K562 (cell line): ENCODE measurements around the gene KCTD11. TPM values are rescaled to one million over a fixed set of nuclear protein-coding genes. Genes with fewer than 3 reads are reported as not detected.

Experiments
- ATAC-seq: fragments of 200-7000 bp; cut with Tn5 transposase; 3 replicates; pipeline ENCODE4 v1.9.1; 2020; ENCODE audit warnings: moderate library complexity
- BruUV-seq: library from RNA; stranded (reverse); fragments of 400-500 nt; replicated peaks from 2 replicates; lab custom pipeline; 2021; lab: Mats Ljungman, UMichigan
- CTCF ChIA-PET: fragments of 300-600 bp; formaldehyde crosslinking; extraction: SDS; loops from one replicate; lab custom pipeline; 2021; ENCODE audit warnings: low intra/inter-chr PET ratio; lab: Yijun Ruan, JAX
- POLR2A ChIA-PET: fragments of 300-600, 350-650 bp; sonication (Branson Sonifier 250); formaldehyde crosslinking; extraction: SDS; loops from one replicate; lab custom pipeline; 2021; ENCODE audit warnings: antibody characterized with exemption, inconsistent platforms; lab: Yijun Ruan, JAX
- DNase-seq, 4 experiments: peaks; one replicate each; pipeline versions ENCODE4 v3.0.0 to v3.0.0-alpha.2; 2011 to 2018; ENCODE audit warnings: low spot score in 3 of 4, mixed read lengths in 3 of 4; ENCODE audit errors: extremely low read depth in 1 of 4
- FAIRE-seq: peaks from 2 replicates; lab custom pipeline; 2011; peaks lifted over from hg19 to GRCh38; lab: Jason Lieb, UNC
- H2AFZ ChIP-seq: 2 replicates; pipeline ENCODE4 v1.6.0; 2011; ENCODE audit warnings: low read depth, low read length, control low read depth, inconsistent platforms
- H3K27ac ChIP-seq: fragments of 200-600 bp; 3 replicates; pipeline ENCODE4 v1.8.0; 2011; ENCODE audit warnings: low read depth, mild to moderate bottlenecking, control low read depth, inconsistent platforms, low read length, moderate library complexity, mixed read lengths; ENCODE audit errors: extremely low read depth
- H3K27me3 ChIP-seq, 2 experiments: fragments of 300-600 bp in 1 of 2; 2 replicates in 1 of 2; 3 replicates in 1 of 2; pipeline versions ENCODE4 v1.6.0 to v1.8.0; 2011; ENCODE audit warnings: inconsistent platforms in 2 of 2, low read length in 2 of 2, mild to moderate bottlenecking in 1 of 2, mixed read lengths in 1 of 2, moderate library complexity in 1 of 2; ENCODE audit not compliant: control insufficient read depth in 2 of 2, insufficient read depth in 2 of 2
- H3K36me3 ChIP-seq: fragments of 300-600 bp; 3 replicates; pipeline ENCODE4 v1.8.0; 2011; ENCODE audit warnings: mild to moderate bottlenecking, low read length, inconsistent platforms; ENCODE audit not compliant: control insufficient read depth, insufficient read depth
- H3K4me1 ChIP-seq, 2 experiments: fragments of 200-600 bp in 1 of 2; replicated peaks in 1 of 2; 2 replicates in 1 of 2; 3 replicates in 1 of 2; pipeline versions ENCODE4 v1.5.1 to v1.8.0; 2011; ENCODE audit warnings: inconsistent platforms in 2 of 2, low read length in 2 of 2, mild to moderate bottlenecking in 1 of 2, mixed read lengths in 1 of 2, moderate library complexity in 1 of 2; ENCODE audit not compliant: control insufficient read depth in 2 of 2, insufficient read depth in 2 of 2
- H3K4me2 ChIP-seq: 2 replicates; pipeline ENCODE4 v1.6.1; 2011; ENCODE audit warnings: low read length, control low read depth, inconsistent platforms, mixed read lengths; ENCODE audit not compliant: insufficient read depth
- H3K4me3 ChIP-seq: fragments of 200-600 bp; sonication (generic), shearing (Covaris generic); 2 replicates; pipeline ENCODE4 v1.5.1; 2016; ENCODE audit warnings: control low read depth, inconsistent platforms
- H3K79me2 ChIP-seq: fragments of 200-600 bp; 3 replicates; pipeline ENCODE4 v1.8.0; 2011; ENCODE audit warnings: low read length, inconsistent platforms; ENCODE audit not compliant: control insufficient read depth, insufficient read depth
- H3K9ac ChIP-seq, 2 experiments: 2 replicates each; pipeline versions ENCODE4 v1.6.0 to v1.6.1; 2011; ENCODE audit warnings: low read depth in 2 of 2, low read length in 2 of 2, control low read depth in 1 of 2, inconsistent platforms in 1 of 2, mild to moderate bottlenecking in 1 of 2, mixed read lengths in 1 of 2; ENCODE audit not compliant: insufficient read depth in 1 of 2
- H3K9me1 ChIP-seq: one replicate; pipeline ENCODE4 v1.6.0; 2011; ENCODE audit warnings: inconsistent platforms, mild to moderate bottlenecking, low read length, moderate library complexity; ENCODE audit not compliant: control insufficient read depth, insufficient read depth
- H3K9me3 ChIP-seq: replicated peaks from 2 replicates; pipeline ENCODE4 v1.5.1; 2011; ENCODE audit warnings: low read depth, low read length, inconsistent platforms; ENCODE audit not compliant: control insufficient read depth, insufficient read depth
- H4K20me1 ChIP-seq: replicated peaks from 2 replicates; pipeline ENCODE4 v1.6.1; 2011; ENCODE audit warnings: low read length, inconsistent platforms, mixed read lengths; ENCODE audit not compliant: control insufficient read depth, insufficient read depth
- ATF1 ChIP-seq, 2 experiments: fragments of 450-650 bp in 1 of 2; IDR thresholded peaks; 2 replicates each; pipeline ENCODE4 v1.6.1; 2016; ENCODE audit warnings: missing compliant biosample characterization in 1 of 2, missing genetic modification characterization in 1 of 2
- CTBP1 ChIP-seq: fragments of 450-650 bp; IDR thresholded peaks from 2 replicates; pipeline ENCODE4 v1.6.1; 2016; ENCODE audit warnings: borderline replicate concordance
- DMBX1 ChIP-seq: fragments of 250-450 bp; sonication (Bioruptor Pico); IDR thresholded peaks from 2 replicates; pipeline ENCODE4 v1.8.0; 2022; ENCODE audit warnings: inconsistent platforms, mild to moderate bottlenecking, moderate library complexity, borderline replicate concordance
- ERF ChIP-seq: fragments of 450-650 bp; formaldehyde crosslinking; IDR thresholded peaks from 2 replicates; pipeline ENCODE4 v1.4.0; 2020; ENCODE audit warnings: mild to moderate bottlenecking, mixed read lengths
- ESRRA ChIP-seq: fragments of 450-650 bp; IDR thresholded peaks from 2 replicates; pipeline ENCODE4 v1.6.1; 2014; ENCODE audit warnings: low read depth, mild to moderate bottlenecking, moderate library complexity, borderline replicate concordance
- EWSR1 ChIP-seq: fragments of 450-650 bp; IDR thresholded peaks from 2 replicates; pipeline ENCODE4 v1.6.1; 2018; ENCODE audit warnings: borderline replicate concordance, mild to moderate bottlenecking, low read depth, moderate library complexity; ENCODE audit not compliant: partially characterized antibody
- GATAD2B ChIP-seq: fragments of 450-650 bp; IDR thresholded peaks from 2 replicates; pipeline ENCODE4 v1.6.1; 2017; ENCODE audit warnings: mild to moderate bottlenecking, borderline replicate concordance
- HNRNPH1 ChIP-seq: fragments of 200-400 bp; formaldehyde crosslinking; optimal IDR thresholded peaks from 2 replicates; pipeline ENCODE3; 2017; ENCODE audit warnings: low read depth, mild to moderate bottlenecking, low read length, moderate library complexity
- KDM2B ChIP-seq: fragments of 250-450 bp; sonication (Bioruptor Pico); IDR thresholded peaks from 2 replicates; pipeline ENCODE4 v1.8.0; 2021; ENCODE audit warnings: mild to moderate bottlenecking, moderate library complexity
- KDM4B ChIP-seq, 2 experiments: fragments of 450-650 bp in 1 of 2; sonication (generic) in 1 of 2; IDR thresholded peaks; 2 replicates each; pipeline ENCODE4 v1.6.1; 2016 to 2017; ENCODE audit warnings: borderline replicate concordance in 2 of 2, antibody characterized with exemption in 1 of 2, low read depth in 1 of 2, mild to moderate bottlenecking in 1 of 2
- MCM2 ChIP-seq: fragments of 450-650 bp; IDR thresholded peaks from 2 replicates; pipeline ENCODE4 v1.6.1; 2017; ENCODE audit warnings: low read depth, mild to moderate bottlenecking
- NCOR1 ChIP-seq: fragments of 450-650 bp; IDR thresholded peaks from 2 replicates; pipeline ENCODE4 v1.6.1; 2016; ENCODE audit warnings: mild to moderate bottlenecking, moderate library complexity
- NR1H2 ChIP-seq: sonication (generic); formaldehyde crosslinking; IDR thresholded peaks from 2 replicates; pipeline ENCODE4 v1.4.0; 2020; ENCODE audit warnings: mild to moderate bottlenecking, missing genetic modification reagents
- POLR2H ChIP-seq: IDR thresholded peaks from 2 replicates; pipeline ENCODE4 v1.6.1; 2016; ENCODE audit warnings: missing genetic modification characterization, low read depth, mild to moderate bottlenecking, control low read depth, missing compliant biosample characterization, moderate library complexity
- RFX5 ChIP-seq: IDR thresholded peaks from 2 replicates; pipeline ENCODE4 v1.6.1; 2011; ENCODE audit warnings: low read depth, mild to moderate bottlenecking, improper control_type of control experiment, low read length
- SNIP1 ChIP-seq: fragments of 450-650 bp; IDR thresholded peaks from 2 replicates; pipeline ENCODE4 v1.7.1; 2017; ENCODE audit warnings: low read depth, mild to moderate bottlenecking
- TAF1 ChIP-seq: IDR thresholded peaks from 2 replicates; pipeline ENCODE4 v1.6.1; 2011; ENCODE audit warnings: mild to moderate bottlenecking, low read length, moderate library complexity; ENCODE audit not compliant: insufficient read depth, control insufficient read depth, severe bottlenecking; ENCODE audit errors: extremely low read depth
- THRB ChIP-seq: fragments of 450-650 bp; formaldehyde crosslinking; conservative IDR thresholded peaks from 2 replicates; pipeline ENCODE4 v1.4.0; 2022; ENCODE audit warnings: mild to moderate bottlenecking, missing genetic modification characterization
- TSC22D4 ChIP-seq: fragments of 450-650 bp; IDR thresholded peaks from 2 replicates; pipeline ENCODE4 v1.6.1; 2016; ENCODE audit warnings: missing genetic modification characterization, missing biosample characterization, control low read depth
- ZNF12 ChIP-seq: sonication (generic); formaldehyde crosslinking; IDR thresholded peaks from 2 replicates; pipeline ENCODE4 v1.4.0; 2020; ENCODE audit warnings: mild to moderate bottlenecking, missing genetic modification reagents
- ZNF212 ChIP-seq: fragments of 450-650 bp; formaldehyde crosslinking; IDR thresholded peaks from 2 replicates; pipeline ENCODE4 v1.4.0; 2020; ENCODE audit warnings: mild to moderate bottlenecking
- ZNF282 ChIP-seq: sonication (generic); formaldehyde crosslinking; IDR thresholded peaks from 2 replicates; pipeline ENCODE4 v1.8.1; 2023; ENCODE audit warnings: missing genetic modification reagents
- ZNF75A ChIP-seq: fragments of 450-650 bp; formaldehyde crosslinking; IDR thresholded peaks from 2 replicates; pipeline ENCODE4 v1.4.0; 2020; ENCODE audit warnings: mild to moderate bottlenecking
- WGBS: fragments of 100-300 bp; shearing (Covaris generic); methylation state at CpG from one replicate; pipeline ENCODE4 v1.1.6; 2016; ENCODE audit warnings: low coverage, mixed read lengths; ENCODE audit not compliant: insufficient coverage; ENCODE audit errors: missing lambda C conversion rate; 5-methylcytosine and 5-hydroxymethylcytosine counted together
- in situ Hi-C: fragments of 300-500 bp; cut with MboI; formaldehyde crosslinking; loops from 4 replicates; pipeline ENCODE4 v1.15.0; 2018; ENCODE audit warnings: inconsistent platforms, mixed read lengths
- intact Hi-C: fragments of 100-400 bp; cut with micrococcal nuclease; formaldehyde crosslinking; loops from 2 replicates; pipeline ENCODE4 v1.14.2; 2022
- polyA plus RNA-seq, 8 experiments: library from polyadenylated mRNA; depleted of rRNA in 4 of 8; stranded (reverse) in 5 of 8; unstranded in 3 of 8; fragments of >200 nt; fragmentation: Nextera tagmentation in 2 of 8; fragmentation: Illumina TruSeq in 1 of 8; extraction: Ambion mirVana in 2 of 8; extraction: Trizol in 1 of 8; gene quantifications; 2 replicates each; pipeline versions ENCODE4 v1.2.1 to v1.2.3, GENCODE V29; 2011 to 2014; ENCODE audit warnings: inconsistent platforms in 1 of 8, missing spikeins in 1 of 8
- total RNA-seq, 7 experiments: library from RNA; depleted of rRNA in 6 of 7; stranded (reverse); fragments of >200 nt in 6 of 7; fragmentation: Illumina TruSeq in 2 of 7; extraction: Trizol in 2 of 7; gene quantifications; 2 replicates each; pipeline versions ENCODE4 v1.2.1 to v1.2.3, GENCODE V29; 2011 to 2021; ENCODE audit warnings: low replicate concordance in 1 of 7

KCTD11 gene
- total and polyA plus RNA-seq, 9 of the 15 experiments (the other 6 are each of a cell fraction or from before 2014, with no cell fraction given): 0.01 to 3.2 (median 2.5) TPM; not detected in 1

- no peaks in the 10 kb centered on the region for H3K9me3 ChIP-seq
- no peaks in the 10 kb centered on the region for H3K9me1 ChIP-seq
- in situ Hi-C loops (no loop called here), intact Hi-C loops (loop anchor here (5.0 kb wide), 2 partner anchors 33 to 78 kb away; partner anchors contain the start of genes FGF11, POLR2A, SLC35G6 and TMEM102)
- H2AFZ ChIP-seq: peak within 1 kb of the TSS; percentile 90
- peak within 1 kb of the TSS; percentile 79 for H3K4me2 ChIP-seq
- no peaks in the 10 kb centered on the region for H4K20me1 ChIP-seq
- H3K27ac ChIP-seq: peak within 1 kb of the TSS; percentile 78
- no peaks in the 10 kb centered on the region for H3K27me3 ChIP-seq
- BruUV-seq: no TSS peak
- peak; percentile 98 for FAIRE-seq
- peak within 1 kb of the TSS; percentile 75 to 87 for H3K9ac ChIP-seq
- H3K4me3 ChIP-seq: peak within 1 kb of the TSS; percentile 68
- CTCF ChIA-PET: no interaction called here
- H3K4me1 ChIP-seq: peaks cover 11 to 25% of the 10 kb centered on the region in 2 experiments; a peak in 3 of 5 replicates
- POLR2A ChIA-PET: interaction anchor here (0.6 to 1.8 kb wide), 11 partner anchors 12 to 195 kb away, joined by 3 to 23 read pairs (median 4); partner anchors contain the start of genes CD68, POLR2A and ZBTB4
- peaks cover 5% of the 10 kb centered on the region; the same call in 1 of the 3 replicates for H3K36me3 ChIP-seq
- ATAC-seq: peak; percentile 98
- peak; percentile 75 to 98 (median 85) for DNase-seq
- peaks cover 8% of the 10 kb centered on the region; the same call in 2 of the 3 replicates for H3K79me2 ChIP-seq
- 2% methylated on average over 36 of the region's 49 CpGs for WGBS
- TF ChIP-seq THRB (CRISPR knock-in tag) (no peak), ESRRA (peak; percentile 58; the same call in 1 of the 2 replicates), EWSR1 (no peak), ZNF212 (CRISPR knock-in tag) (no peak), DMBX1 (CRISPR knock-in tag) (no peak), TAF1 (peak; percentile 70), HNRNPH1 (no peak), KDM4B (IDR thresholded peaks at IDR 0.05; ENCODE audit: borderline replicate concordance in 2 of 2, low read depth in 1 of 2) (no peak), TSC22D4 (tag) (no peak), ATF1 (CRISPR knock-in tag; IDR thresholded peaks at IDR 0.05) (no peak), ATF1 (tag; IDR thresholded peaks at IDR 0.05) (peak; percentile 64), CTBP1 (peak; percentile 23; the same call in 1 of the 2 replicates), NR1H2 (CRISPR knock-in tag) (no peak), MCM2 (no peak), ZNF282 (CRISPR knock-in tag) (no peak), NCOR1 (no peak), GATAD2B (no peak), ZNF75A (CRISPR knock-in tag) (no peak), SNIP1 (no peak), ZNF12 (CRISPR knock-in tag) (no peak), POLR2H (tag) (no peak), ERF (CRISPR knock-in tag) (no peak), KDM2B (CRISPR knock-in tag) (no peak), RFX5 (no peak)
These were observed 52.2 kb downstream of the KCTD11 start, which contains the start of gene TMEM256 for GRCh38 chr17:7403977-7404736. TMEM256 (minus strand) TSS chr17:7404097; CDS start chr17:7404084, 13 bp downstream.
